Hematopoietic multipotent progenitor cell treated with erythropoietin and hydrocortisone succinate and interleukin-3 and kit ligand, for 4 days (in vitro differentiated cells): ENCODE measurements around the gene BRD9.
"Not testable (repeated sequence)": the region's sequence is repeated elsewhere in the genome, so short reads cannot be mapped to it uniquely, and the experiment has no call there.

Experiments used
- DNase-seq: peaks from one replicate; pipeline ENCODE4 v3.0.0-alpha.2; 2015

The BRD9 gene

DNA sequence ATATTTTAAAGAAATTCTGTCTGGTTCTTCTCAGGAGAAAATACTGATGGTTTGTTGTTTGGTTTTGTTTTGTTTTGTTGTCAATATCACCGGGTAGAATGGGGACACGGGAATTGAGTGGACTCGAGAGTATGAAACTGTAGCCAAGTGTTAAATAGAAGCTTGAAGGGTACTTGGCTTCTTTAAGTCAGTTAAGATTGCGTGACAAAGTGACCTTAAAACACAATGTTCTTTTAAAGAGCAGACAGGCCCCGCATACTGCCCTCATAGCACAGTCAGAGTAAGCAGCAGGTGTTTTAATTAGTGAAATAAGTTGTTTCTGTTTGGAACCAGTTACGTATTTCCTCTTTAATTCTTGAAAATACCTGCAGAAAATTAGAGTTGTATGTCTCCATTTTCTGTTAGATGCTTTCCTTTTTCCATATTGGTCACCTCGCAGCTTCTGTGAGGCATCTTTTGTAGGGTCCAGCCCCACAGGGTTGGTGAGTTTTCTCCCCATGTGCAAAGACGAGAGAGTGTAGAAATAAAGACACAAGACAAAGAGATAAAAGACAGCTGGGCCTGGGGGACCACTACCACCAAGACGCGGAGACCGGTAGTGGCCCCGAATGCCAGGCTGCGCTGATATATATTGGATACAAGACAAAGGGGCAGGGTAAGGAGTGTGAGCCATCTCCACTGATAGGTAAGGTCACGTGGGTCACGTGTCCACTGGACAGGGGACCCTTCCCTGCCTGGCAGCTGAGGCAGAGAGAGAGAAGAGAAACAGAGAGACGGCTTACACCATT is 9.7 kb upstream of the BRD9 start:
- no peak for DNase-seq

DNA sequence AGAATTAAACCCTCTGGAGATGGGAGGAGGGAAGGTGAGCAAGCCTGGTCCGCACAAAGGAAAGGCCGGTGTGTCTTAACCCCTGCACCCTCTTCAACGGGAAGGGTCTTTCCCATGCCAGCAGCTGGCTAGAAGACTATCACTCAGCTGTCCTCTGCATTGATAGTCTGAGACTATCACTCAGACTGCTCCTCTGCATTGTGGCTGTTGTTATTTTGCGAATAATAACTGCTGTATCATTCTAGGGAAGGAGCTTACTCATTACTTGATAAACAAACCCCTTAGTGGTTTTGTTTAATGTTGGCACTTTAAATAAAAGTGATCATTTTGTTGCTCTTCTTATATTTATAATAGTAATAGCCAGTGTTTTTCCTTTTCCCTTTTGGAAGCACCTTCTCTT is 8.2 kb upstream of the BRD9 start:
- no peak for DNase-seq

DNA sequence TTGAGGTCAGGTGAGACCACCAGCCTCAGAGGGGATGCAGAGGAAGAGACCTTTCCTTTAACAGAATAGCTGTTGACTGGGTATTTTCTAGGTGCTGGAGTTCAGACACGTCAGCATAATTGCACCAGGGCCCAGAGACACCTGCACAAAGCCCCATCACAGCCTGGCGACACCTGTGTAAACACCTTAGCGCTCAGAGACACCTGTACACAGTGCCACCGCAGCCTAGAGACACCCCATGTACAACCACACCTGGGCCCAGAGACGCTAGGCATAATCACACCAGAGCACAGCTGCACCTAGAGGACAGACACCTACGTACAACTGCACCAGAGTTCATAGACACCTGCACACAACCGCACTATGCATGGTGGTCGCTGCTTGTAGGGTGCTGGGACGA is 1.1 kb upstream of the BRD9 start:
- no peak for DNase-seq

DNA sequence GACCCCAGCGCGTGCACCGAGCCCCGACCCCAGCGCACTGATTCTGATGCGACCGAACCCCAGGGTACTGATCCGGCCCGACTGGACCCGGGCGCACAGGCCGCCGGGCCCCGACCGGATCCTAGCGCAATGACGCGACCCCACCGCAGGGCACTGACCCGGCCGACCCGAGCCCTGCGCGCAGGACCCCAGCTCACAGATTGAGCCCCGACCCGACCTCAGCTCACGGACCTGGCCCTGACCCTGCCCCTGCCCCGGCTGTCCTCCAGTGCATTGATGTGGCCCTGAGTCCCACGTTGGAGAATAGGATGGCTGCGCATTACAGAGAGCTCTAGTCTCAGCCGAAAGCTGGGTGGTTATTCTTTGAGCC is 521 bp upstream of the BRD9 start:
- DNase-seq: peak; percentile 17

DNA sequence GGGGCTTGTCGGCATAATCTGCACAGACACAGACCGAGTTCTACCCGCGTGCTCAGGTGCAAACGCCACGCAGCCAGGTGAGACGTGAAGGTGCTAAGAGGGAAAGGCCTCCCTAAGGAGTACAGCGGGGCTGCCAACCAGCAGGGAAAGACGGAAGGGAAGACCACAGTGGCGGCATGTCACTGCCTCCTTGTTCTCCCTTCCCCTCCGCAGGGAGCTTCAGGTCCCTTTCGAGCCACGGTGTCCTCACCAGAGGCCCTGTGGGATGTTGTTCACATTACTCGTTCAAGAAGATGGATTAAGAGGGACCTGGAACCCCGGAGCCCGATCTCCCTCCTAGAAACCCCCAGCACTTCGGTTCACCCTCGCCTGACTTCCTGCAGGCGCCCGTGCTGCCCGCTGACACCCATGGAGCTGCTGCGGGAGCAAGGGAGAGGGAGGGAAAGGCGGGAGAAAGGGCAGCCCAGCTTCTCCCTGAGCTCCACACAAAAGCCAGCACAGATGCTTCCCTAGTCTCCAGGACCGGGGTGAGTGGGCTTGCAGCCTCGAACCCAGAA is 686 bp downstream of the BRD9 start:
- DNase-seq: peak; percentile 38

DNA sequence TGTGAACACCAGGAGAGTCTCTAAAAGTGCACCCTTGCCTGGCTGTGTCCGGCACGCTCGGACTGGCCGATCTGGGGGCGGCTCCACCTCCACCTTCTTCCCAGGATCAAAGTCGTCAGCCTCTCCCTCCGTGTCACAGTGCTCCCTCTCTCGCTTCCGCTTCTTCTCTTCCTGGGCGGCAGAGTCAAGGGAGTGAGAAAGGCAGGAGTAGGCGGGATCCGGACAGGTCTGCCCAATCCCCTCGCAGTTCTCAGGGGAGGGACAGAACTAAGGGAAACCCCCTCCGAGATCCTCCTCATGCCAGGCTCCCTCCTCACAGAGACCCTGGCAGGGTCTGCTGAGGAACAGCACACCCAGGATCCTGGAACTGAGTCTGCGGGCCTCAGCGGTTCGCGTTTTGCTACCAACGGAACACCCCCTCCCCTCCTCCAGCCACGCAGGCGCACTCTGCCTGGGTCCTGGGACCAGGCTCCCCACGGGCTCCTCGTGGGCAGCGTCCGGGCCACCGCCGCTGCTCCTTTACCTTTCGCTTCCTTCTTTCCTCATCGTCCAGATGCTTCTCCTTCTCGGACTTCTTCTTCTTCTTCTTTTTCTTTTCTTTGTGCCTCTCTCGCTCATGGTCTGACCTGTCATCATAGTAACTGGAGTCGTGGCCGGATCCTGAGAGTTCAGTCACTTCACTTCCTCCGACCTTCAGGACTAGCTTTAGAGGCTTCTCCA is 1.3 kb downstream of the BRD9 start:
- DNase-seq: no peak

DNA sequence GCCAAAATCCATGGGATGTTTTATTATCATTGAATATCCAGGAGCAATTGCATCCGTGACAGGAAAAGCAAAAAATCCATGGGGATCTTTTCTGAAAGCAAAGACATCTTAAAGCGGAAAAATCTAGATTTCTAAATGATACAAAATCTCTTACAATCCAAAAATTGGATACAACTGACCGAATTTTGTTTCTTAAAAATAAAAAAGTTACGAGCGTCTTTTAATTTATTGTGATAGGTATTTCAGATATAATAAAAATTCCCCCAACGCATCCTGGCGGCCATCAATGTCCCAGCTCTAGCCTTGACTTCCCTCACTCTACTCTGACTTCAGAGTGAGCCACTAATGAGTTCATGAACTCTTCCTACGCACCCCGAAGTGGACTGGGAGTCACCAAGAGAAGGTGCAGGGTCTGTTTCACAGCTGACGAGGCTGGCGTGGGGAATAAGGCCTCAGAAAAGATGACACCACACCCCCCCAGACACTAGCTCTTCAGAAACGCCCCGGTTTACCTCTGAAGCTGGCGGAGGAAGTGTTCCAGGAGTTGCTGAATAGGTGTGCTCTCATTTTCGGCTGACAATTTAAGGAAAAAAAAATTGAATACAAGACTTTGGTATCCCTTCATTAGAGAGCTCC is 3.4 kb downstream of the BRD9 start:
- no peak for DNase-seq

DNA sequence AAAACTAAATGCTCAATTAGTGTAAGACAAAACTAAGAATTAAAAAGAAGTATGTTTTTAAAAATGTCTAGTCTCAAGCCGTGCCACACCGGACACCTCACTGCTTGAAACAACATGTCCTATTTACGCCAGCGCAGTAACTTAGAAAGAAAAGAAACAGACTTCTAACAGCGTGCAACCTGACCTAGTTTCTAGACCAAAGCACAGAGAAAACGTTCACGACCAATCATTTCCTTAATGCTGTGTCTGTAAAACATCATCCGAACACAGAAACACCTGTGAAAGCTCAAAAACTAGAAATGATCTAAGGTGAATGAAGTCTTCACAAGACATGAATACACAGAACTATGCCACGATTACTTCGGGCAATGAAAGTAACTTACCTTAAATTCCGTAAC is 4.0 kb downstream of the BRD9 start:
- no peak for DNase-seq

DNA sequence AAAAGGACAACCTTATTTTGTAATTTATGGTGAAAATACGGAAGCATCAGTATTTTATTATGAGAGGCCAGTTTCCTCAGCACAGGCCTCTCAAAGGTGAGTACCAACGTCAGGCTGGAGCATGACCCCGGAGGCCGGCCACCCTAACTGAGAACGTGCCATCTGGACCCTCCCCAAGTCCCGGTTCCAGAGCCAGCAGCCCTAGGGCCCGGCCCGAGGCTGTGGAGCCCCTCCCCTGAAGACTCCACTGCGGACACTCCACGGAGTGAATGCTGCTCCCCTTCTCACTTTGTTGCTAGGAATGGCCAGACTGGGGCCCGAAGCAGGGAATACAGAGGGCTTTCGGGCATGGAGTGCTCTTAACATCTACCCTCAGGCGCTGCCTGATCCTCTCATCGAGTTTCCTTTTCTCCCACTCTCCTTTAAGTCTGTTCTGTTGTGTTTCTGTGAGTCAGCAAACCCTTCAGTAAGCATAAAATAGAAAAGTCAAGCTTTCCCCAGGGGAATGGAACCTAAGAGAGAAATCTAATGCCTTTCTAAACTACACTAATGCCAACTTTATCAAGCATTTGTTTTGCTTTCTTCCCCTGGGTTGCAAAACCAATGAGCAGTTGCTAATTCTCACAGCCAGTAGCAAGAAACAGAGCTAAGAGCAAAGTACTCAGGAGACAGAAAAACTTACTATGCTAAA is 4.5 kb downstream of the BRD9 start:
- DNase-seq: no peak

DNA sequence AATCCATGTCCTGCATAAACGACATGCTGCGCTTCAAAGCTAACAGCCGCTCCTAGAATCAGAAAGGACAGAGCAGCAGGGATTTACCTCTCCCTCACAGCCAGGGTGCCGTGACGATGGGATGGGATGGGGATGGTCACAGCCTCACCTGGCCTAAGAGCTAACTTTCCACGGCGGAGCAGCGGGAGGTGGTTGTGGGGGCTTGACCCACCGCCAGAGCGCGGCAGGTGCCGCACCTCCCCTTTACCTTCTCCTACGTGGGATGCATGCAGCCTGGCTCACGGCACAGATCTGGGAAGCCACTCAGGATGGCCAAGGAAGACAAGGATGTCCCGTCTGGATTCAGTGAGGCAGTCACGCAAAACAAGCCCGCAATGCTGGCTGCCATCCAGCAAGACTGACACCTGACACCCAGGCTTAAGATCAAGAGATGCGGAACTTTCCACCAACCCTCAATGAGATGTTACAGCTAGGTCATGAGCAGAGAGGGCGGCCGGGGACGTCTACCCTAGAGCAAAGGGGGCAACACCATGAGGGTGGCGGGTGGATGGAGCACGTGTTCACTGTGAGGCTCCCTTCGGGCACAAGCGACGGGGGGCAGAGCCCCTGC is 5.8 kb downstream of the BRD9 start:
- DNase-seq: no peak

DNA sequence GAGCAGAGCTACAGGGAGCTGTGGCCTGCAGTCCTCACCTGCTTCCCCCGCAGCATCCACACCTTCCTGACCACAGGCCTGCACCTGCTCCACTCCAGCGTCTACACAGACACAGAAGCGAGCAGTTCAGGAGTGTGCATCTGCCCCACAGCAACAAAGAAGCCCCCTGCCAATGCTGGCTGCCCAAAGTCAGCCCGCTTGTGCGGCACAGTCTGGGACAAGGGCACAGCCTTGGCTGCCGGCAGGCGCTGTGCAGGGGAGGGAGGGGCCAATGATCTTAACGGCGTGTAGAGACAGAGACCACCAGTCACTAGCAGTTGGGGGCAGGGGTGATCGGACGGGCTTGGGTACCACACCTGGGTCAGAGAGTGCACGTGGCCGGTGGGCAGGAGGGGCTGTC is 6.6 kb downstream of the BRD9 start:
- no peak for DNase-seq

DNA sequence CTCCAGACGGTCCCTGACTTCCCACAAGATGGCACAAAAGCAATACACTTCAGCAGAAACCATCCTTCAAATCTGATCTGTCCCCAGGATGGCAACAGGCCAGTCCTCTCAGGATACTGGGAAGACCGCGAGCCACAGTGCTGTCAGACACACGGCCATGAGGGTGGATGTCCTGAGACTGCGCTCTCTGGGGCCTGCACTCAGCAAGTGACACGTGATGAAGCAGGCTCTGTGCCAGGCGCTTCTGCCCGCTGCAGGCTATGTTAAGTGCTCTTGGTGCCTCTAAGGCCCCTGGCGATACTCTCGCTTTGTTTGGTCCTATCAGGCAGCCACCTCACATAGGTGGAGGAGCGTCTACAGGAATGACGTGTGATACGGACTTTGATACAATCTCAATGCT is 7.1 kb downstream of the BRD9 start:
- no peak for DNase-seq

DNA sequence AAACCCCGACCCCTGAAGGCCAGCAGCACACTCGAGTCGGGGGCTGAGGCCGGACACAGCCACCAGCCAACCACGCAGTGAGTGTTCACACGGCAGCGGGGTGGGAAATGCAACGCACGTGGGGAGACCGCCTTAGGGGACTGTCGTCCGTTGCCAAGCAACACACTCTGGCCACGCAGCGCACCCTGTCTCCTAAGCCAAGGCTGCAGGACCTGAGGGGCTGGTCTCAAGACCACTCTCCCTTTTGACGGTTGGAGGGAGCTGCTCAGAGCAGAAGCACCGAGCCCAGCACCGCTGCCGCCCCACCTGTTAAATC is 7.5 kb downstream of the BRD9 start:
- DNase-seq: no peak

DNA sequence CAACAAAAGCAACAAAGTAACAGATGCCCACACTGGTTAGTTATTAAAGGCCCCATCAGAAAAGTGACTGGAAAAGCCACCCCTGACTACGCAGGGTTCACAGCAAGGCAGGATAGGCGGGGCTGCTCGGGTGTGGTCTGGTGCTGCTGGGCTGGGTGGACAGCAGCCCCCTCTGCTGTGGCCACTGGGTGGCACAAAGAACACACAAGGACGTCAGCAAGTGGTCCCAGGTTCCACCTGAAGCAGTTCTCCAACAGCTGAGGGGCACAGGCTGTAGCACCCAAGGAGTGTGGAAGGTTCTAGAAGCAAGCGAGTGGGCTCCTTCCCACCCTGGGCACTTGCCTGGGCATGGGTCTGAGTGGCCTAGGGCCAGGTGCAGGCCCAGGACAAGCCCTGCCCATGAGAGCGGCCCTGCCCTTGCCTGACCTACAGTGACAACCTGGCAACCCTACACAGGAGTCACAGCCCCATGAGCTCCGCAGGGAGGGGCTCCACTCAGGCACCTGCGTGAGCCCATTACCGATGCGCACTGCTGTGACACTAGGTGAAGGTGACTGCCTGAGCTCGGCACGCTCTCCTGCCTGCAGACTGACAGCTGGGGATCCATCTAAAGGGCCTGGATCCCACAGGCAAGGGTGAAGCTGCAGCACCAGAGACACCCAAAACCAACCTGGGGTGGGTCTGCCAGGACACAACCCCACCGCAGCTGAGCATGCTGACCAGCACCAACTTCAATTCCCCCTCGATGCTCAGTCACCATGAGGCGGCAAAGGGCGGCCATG is 8.1 kb downstream of the BRD9 start:
- DNase-seq: no peak

DNA sequence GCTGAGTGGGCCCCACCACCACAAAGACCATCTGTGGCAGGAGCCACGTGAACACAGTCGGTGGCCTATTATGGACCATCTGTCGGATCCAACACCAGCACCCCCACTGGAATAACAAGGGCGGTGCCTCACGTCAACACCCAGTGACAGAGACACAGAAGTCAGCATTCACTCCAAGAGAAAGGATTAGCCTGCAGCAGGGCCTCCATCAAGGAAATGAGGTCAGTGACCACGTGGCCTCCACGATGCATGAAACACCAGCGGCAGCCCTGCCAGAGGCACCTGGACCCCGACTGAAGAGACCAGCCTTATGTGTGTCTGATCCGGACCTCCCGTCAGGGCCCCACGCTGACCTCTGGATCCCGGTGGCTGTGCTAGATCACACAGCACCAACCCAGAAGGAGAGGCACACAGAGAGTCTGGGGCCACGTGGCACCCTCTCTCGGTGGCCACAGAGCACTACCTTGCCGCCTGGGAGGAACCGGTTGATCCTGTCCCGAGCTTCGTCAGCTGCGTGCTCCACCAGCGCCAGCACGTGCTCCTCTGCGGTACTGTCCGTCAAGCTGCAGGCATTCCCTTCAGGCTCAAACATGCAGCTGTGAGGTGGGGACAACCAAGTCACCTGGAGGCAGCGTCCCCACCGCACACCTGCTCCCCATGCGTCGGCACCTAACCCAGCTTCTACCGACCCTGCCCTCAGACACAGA is 9.0 kb downstream of the BRD9 start:
- DNase-seq: no peak

DNA sequence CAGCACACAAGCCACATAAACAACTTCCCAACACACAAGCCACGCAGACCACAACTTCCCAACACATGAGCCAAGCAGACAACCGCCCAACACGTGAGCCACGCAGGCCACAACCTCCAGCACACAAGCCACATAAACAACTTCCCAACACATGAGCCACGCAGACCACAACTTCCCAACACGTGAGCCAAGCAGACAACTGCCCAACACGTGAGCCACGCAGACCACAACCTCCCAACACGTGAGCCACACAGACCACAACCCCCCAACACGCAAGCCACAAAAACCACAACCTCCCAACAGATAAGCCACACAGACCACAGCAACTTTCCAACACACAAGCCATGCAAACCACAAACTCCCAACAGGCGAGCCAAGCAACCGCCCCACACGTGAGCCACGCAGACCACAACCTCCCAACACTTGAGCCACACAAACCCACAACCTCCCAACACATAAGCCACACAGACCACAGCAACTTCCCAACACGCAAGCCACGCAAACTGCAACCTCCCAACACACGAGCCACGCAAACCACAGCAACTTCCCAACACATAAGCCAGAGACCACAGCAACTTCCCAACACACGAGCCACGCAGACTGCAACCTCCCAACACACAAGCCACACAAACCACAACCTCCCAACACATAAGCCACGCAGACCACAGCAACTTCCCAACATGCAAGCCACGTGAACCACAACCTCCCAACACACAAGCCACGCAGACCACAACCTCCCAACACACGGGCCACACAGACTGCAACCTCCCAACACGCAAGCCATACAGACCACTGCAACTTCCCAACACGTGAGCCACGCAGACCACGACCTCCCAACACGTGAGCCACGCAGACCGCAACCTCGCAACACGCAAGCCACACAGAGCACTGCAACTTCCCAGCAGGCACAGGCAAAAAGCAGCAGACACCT is 10.1 kb downstream of the BRD9 start:
- DNase-seq: no peak

DNA sequence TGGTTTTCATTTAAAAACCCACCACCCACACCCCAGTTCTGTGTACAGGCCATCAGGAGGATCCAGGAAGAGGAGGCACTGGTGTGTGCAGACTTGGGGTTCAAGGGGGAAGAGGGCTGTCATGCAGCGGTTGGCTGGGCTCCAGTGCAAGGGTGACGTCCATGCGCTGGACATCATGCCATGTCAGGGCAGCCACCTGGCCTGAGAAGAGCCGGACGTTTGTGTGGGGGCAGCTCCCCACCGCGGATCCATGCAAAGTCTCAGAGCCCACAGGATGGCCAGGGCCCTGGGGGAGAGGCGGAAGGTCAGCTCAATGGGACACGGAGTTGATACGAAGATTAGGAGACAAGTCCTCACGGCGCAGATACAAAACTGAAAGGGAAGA is 11.1 kb downstream of the BRD9 start:
- DNase-seq: no peak

DNA sequence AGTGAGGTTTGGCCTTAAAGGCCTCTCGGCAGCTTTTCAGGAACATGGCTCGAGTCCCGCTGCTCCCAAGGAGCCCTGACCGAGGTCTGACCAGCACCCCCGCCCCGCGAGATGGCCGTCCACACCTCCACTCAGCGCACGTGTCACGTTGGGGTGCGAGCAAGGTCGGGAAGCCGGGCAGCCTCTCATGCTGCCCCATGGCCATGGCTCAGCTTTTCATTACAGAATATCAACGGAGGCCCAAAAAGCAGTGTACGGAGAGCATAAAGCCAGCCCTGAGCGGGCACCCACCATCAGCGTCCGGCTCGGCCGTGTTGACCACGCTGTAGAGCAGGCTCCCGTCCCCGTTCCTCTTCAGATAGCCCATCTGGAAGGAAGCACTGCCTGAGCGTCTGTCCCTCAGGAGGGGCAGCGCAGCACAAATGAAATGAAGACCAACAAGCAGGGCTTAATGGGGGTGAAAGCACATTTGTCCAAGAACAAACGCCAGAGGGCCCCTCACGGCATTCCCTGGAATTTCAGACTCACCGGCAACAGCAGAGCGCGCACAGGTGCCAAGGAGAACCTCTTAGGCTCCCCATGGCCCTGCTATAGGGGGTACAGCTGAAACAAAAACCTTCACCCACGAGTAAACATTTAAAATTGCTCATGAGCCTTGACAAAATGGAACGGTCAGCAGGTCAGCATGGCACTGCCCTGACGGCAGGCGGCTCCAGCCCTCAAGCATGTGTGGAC is 11.6 kb downstream of the BRD9 start:
- no peak for DNase-seq

DNA sequence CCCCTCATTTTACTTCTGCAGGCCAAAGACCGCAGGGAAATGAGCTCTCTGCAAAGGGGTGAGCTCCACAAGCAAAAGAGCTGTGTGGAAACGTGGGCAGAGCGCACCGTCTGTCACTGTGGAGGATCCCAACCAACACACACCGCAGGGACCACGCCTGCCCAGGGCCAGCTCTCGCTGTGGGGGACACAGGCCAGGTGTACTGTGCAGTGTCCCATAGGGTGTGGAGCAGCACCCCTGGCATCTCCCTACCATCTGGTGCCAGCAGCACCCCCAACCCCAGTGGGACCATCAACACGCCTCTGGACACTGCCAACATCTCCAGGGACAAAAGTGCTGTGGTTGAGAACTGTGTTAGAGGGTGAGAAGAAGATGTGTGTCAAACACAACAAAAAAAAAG is 13.9 kb downstream of the BRD9 start:
- not testable (repeated sequence) for DNase-seq

DNA sequence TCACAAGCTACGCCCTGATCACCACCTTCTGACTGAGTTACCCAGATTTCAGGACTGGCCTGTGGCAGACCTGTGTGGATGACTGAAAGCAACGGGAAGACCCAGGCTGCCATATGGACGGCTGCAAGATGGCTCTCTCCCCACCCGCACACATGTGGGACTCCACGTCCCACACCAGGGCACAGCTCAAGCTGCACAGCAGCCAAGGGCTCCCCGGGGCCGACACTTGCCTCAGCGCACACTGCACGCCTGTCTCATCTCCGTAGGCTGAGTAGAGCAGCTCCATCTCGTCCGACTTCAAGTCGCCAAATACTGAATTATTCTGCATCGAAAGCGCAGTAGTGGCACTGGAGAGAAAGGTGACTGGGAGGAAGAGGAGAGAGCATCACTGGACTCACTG is 14.5 kb downstream of the BRD9 start:
- no peak for DNase-seq
